Activated CD8-positive, alpha-beta memory T cell treated with anti-CD3 and anti-CD28 coated beads, Interleukin-2, amount 50 U/mL, for 1 hour (primary cell): ENCODE results near the gene MT1M.
"Not testable (repeated sequence)": the region's sequence is repeated elsewhere in the genome, so short reads cannot be mapped to it uniquely, and the experiment has no call there.

Experiments
- DNase-seq: peaks from one replicate; pipeline ENCODE4 v3.0.0-alpha.2; 2020; ENCODE audit errors: extremely low read depth

Gene MT1M

GRCh38 chr16:56674570-56674969, 42.1 kb downstream of the MT1M start:
- not testable (repeated sequence) for DNase-seq

GRCh38 chr16:56675685-56676210, 43.3 kb downstream of the MT1M start:
- DNase-seq, result no peak

DNA sequence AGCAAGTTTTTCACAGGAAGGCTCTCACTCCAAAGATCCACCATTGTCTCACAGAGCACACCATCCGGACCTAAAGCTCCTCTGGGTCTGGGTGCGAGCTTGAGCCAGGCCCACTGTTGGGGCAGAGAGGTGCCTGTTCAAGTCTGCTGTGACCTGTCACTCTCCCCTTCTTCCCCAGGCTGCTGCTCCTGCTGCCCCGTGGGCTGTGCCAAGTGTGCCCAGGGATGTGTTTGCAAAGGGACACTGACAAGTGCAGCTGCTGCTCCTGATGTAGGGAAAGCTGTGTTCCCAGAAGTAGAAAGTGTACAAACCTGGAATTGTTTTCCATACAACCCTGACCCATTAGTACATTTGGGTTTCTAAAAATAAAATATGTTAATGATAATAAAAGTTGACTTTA, 45.0 kb downstream of the MT1M start:
- DNase-seq, result no peak

GRCh38 chr16:56679078-56679730, 46.7 kb downstream of the MT1M start:
- DNase-seq, result no peak

GRCh38 chr16:56679818-56680217, 47.4 kb downstream of the MT1M start:
- no peak for DNase-seq

GRCh38 chr16:56681939-56682702, 49.7 kb downstream of the MT1M start, which contains the start of gene MT1X:
Gene MT1X, plus strand, starts transcription at chr16:56682470. Its CDS starts 71 bp downstream, at chr16:56682541.
- peak; percentile 69 for DNase-seq

DNA sequence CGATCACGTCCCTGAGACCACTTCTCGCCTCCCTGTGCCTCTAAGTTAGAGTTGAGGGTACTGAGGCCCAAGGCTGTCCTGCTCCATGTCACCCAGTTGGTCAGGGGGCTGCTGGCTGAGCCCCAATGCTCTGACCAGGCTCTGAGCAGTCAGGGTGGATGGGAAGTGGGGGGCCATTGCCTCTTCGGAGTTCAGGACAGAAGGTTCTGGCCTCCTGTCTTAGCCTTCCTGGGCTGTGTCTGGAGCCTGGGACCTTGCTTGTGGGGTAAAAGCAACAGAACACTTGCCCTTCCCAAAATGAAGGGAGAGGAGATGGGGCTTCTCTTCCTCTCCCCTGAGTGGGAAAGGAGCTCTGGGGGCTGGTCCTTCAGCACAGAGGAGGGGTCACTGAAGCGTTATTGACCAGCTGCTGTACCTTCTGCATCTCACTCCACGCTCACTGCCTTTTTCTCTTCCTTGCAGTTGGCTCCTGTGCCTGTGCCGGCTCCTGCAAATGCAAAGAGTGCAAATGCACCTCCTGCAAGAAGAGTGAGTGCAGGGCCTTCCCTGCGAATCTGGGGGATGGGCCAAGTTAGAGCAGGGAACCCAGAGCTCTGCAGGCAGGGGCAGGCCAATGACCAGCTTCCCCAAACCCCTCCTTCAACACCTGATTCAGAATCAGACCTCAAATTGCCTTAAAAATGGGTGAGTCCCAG, 50.4 kb downstream of the MT1M start:
- no peak for DNase-seq
